ENCODE data around the gene SLC27A5.
"Not testable (repeated sequence)": the region's sequence is repeated elsewhere in the genome, so short reads cannot be mapped to it uniquely, and the experiment has no call there.

Gene SLC27A5

DNA sequence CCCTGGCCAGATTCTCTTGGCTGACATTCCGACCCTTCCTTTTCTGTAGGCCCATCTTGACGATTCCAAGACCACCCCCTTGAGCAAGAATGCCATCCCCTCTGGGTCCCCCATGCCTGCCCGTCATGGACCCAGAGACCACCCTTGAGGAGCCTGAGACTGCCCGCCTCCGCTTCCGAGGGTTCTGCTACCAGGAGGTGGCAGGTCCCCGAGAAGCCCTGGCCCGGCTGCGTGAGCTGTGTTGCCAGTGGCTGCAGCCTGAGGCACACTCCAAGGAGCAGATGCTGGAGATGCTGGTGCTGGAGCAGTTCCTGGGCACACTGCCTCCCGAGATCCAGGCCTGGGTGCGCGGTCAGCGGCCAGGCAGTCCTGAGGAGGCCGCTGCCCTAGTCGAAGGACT lies 34.7 kb downstream of the SLC27A5 start:
- Histone ChIP-seq H3K9ac (ENCODE audit: low read depth in 1 of 2, low read length in 2 of 2) (peak overlapping the region; percentile 6 to 76), H3K27me3 (ENCODE audit: control insufficient read depth in 1 of 2, insufficient read depth in 2 of 2, low read length in 2 of 2) (no peaks in the 10 kb centered on the region), H3K36me3 (ENCODE audit: control insufficient read depth in 1 of 2, insufficient read depth in 2 of 2, low read length in 2 of 2) (peaks cover 3 to 22% of the 10 kb centered on the region in 2 donors), H3K4me1 (ENCODE audit: control insufficient read depth in 1 of 2, insufficient read depth in 2 of 2, low read length in 2 of 2) (peaks cover 14% of the 10 kb centered on the region in 2 donors), H3K9me3 (ENCODE audit: control insufficient read depth in 1 of 2, low read length in 2 of 2) (no peaks in the 10 kb centered on the region), H3K4me3 (ENCODE audit: low read depth in 1 of 2, low read length in 2 of 2) (peak overlapping the region; percentile 87 to 89), H3K27ac (ENCODE audit: low read depth, low read length) (no peak overlapping the region)

DNA sequence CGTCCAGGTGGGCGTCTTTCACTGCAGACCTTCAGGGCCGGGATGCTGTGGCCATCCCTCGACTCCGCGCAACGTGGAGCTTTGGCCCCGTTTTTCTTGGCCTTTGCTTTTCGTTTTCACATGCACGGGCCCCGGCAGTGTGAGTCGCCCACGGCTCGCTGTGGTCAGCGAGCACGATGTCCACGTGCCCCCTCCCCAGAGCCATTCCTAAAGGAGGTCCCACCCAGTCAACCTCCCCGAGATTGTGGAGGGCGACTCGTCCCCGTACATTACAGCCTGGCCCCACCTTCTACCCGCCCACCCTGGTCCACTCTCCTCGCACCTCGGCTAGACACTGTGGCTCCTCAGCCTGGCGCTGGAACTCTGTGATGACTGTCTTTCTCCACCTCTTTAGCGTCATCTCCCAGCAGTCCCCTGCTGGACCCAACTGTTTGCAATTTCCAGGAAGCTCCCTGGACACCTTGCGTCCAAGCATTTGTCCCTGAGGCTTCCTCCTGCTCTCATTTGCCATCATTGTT lies 35.2 kb downstream of the SLC27A5 start:
- Histone ChIP-seq H3K9ac (ENCODE audit: low read depth in 1 of 2, low read length in 2 of 2) (peak overlapping the region; percentile 76 to 80), H3K4me3 (ENCODE audit: low read depth in 1 of 2, low read length in 2 of 2) (peak overlapping the region; percentile 87 to 89), H3K27ac (ENCODE audit: low read depth, low read length) (peak overlapping the region; percentile 91), H3K27me3 (ENCODE audit: control insufficient read depth in 1 of 2, insufficient read depth in 2 of 2, low read length in 2 of 2) (no peaks in the 10 kb centered on the region), H3K9me3 (ENCODE audit: control insufficient read depth in 1 of 2, low read length in 2 of 2) (no peaks in the 10 kb centered on the region), H3K4me1 (ENCODE audit: control insufficient read depth in 1 of 2, insufficient read depth in 2 of 2, low read length in 2 of 2) (peaks cover 14% of the 10 kb centered on the region in 2 donors), H3K36me3 (ENCODE audit: control insufficient read depth in 1 of 2, insufficient read depth in 2 of 2, low read length in 2 of 2) (peaks cover 5 to 28% of the 10 kb centered on the region in 2 donors)

DNA sequence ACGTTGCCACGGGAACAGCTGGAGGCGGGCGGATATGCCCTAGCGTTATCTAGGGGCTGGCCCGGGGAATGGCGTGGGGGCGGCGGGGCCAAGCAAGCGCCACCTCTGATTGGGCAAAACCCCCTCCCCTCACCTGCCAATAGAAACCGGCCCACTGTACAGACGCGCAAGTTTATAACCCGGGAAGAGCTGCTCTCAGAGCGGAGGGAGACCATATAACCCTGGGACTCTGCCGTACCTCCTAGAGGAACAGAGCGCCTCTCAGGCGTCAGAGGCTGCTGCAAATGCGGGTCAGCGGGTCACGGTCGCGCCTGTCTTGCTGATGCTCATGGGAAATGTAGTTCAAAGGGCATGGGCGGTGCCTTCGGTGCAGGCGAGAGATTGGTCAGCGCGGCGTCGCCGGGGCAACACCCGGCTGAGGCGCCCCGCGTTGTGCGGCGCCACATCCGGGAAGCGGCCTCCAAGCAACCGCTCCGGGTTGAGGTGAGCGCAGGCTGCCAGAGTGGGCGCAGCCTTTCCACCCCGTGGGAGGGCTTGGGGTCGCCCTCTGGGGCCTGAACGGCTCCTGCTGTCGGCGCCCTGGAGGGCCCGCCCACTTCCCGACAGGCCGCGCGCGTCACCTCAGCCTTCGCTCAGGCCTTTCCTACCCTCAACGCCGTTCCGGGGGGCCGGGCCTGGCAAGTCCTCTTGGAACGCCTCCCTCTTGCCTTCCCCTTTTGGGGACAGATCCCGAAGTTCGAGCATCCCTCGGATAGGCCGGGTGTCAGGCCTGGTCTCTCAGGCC lies 35.9 kb downstream of the SLC27A5 start, which contains the start of gene ZNF446:
Gene ZNF446 (plus strand): TSS at position 639 of the 784 bp plus-strand sequence. CDS start 867 bp downstream, outside the sequence.
- H3K4me3 ChIP-seq (ENCODE audit: low read depth in 1 of 2, low read length in 2 of 2) = peak within 1 kb of the TSS; percentile 87 to 89
- peaks cover 14% of the 10 kb centered on the region in 2 donors for H3K4me1 ChIP-seq (ENCODE audit: control insufficient read depth in 1 of 2, insufficient read depth in 2 of 2, low read length in 2 of 2)
- peaks cover 5 to 27% of the 10 kb centered on the region in 2 donors for H3K36me3 ChIP-seq (ENCODE audit: control insufficient read depth in 1 of 2, insufficient read depth in 2 of 2, low read length in 2 of 2)
- H3K27ac ChIP-seq (ENCODE audit: low read depth, low read length) = peak within 1 kb of the TSS; percentile 91
- H3K9me3 ChIP-seq (ENCODE audit: control insufficient read depth in 1 of 2, low read length in 2 of 2) = no peaks in the 10 kb centered on the region
- H3K27me3 ChIP-seq (ENCODE audit: control insufficient read depth in 1 of 2, insufficient read depth in 2 of 2, low read length in 2 of 2) = no peaks in the 10 kb centered on the region
- peak within 1 kb of the TSS; percentile 76 to 80 for H3K9ac ChIP-seq (ENCODE audit: low read depth in 1 of 2, low read length in 2 of 2)

DNA sequence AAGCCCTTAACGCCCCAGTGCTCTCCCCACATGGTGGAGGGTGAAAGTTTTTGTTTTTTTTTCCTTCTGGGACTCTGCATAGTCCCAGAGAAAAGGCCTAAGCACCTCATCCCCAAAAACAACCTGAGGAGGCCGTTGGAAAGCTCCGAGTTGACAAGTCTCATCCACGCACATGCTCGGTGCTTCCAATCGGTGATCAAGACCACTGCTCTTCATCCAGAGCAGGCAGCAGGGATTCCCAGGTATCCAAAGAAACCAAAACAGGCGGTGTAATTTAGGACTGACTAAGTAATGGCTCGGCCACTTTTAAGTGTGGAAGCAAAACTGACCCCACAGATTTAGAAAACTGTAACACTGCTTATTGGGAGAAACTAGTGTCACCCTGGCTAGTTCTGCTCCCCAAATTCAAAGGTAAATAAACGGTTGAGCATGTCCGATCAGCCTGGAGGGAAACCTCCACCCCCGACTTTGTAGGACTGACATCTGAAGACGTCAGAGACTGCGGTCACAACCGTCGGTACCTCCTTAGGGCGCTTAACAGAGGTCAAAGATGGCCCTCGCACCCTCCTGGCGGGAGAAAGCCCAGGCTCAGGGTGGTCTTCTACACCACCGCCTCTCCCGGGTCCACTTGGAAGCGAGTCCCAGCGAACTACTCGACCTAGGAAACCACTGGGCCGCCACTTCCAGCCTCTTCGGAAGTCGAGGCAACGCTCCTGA lies 36.6 kb downstream of the SLC27A5 start:
- Histone ChIP-seq H3K4me3 (ENCODE audit: low read depth in 1 of 2, low read length in 2 of 2) (peak overlapping the region; percentile 87 to 89), H3K27me3 (ENCODE audit: control insufficient read depth in 1 of 2, insufficient read depth in 2 of 2, low read length in 2 of 2) (no peaks in the 10 kb centered on the region), H3K36me3 (ENCODE audit: control insufficient read depth in 1 of 2, insufficient read depth in 2 of 2, low read length in 2 of 2) (peaks cover 5 to 23% of the 10 kb centered on the region in 2 donors), H3K9me3 (ENCODE audit: control insufficient read depth in 1 of 2, low read length in 2 of 2) (no peaks in the 10 kb centered on the region), H3K4me1 (ENCODE audit: control insufficient read depth in 1 of 2, insufficient read depth in 2 of 2, low read length in 2 of 2) (peaks cover 14% of the 10 kb centered on the region in 2 donors), H3K9ac (ENCODE audit: low read depth in 1 of 2, low read length in 2 of 2) (peak overlapping the region; percentile 76 to 80), H3K27ac (ENCODE audit: low read depth, low read length) (peak overlapping the region; percentile 91)

DNA sequence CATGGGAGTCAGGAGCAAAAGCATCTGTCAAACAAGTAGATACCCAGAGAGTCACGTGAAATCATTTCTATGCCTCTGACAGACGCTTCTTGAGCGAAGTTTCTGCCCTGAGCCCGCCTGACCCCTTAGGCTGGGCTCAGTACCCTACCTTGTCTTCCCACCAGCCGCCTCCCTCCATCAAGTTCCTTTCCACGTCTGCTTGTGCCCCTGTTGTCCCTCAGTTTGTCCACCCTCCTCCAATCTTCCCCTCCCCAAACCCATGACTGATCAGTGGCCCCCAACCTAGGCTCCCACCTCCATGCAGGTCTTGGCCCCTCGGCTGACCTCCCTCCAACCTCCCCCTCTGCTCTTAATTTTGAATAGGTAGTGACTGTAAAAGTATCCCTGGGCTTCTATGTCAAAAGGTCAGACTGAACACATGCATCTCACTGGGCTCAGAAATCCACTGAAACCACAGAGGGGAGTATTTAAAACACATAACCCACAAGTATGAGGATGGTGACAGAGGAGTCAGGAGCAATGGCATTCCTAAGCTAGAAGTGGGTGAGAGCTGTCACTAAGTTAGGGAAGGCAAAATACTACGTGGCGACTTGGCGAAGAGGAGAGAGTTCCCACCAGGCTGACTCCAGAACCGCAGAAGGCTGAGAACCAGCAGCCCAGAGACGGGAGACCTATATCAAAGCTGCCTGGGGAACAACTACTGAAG lies 37.3 kb downstream of the SLC27A5 start:
- Histone ChIP-seq H3K9me3 (ENCODE audit: control insufficient read depth in 1 of 2, low read length in 2 of 2) (no peaks in the 10 kb centered on the region), H3K4me3 (ENCODE audit: low read depth in 1 of 2, low read length in 2 of 2) (no peak overlapping the region), H3K27me3 (ENCODE audit: control insufficient read depth in 1 of 2, insufficient read depth in 2 of 2, low read length in 2 of 2) (no peaks in the 10 kb centered on the region), H3K36me3 (ENCODE audit: control insufficient read depth in 1 of 2, insufficient read depth in 2 of 2, low read length in 2 of 2) (peaks cover 5 to 26% of the 10 kb centered on the region in 2 donors), H3K9ac (ENCODE audit: low read depth in 1 of 2, low read length in 2 of 2) (no peak overlapping the region), H3K4me1 (ENCODE audit: control insufficient read depth in 1 of 2, insufficient read depth in 2 of 2, low read length in 2 of 2) (peaks cover 14% of the 10 kb centered on the region in 2 donors), H3K27ac (ENCODE audit: low read depth, low read length) (no peak overlapping the region)

DNA sequence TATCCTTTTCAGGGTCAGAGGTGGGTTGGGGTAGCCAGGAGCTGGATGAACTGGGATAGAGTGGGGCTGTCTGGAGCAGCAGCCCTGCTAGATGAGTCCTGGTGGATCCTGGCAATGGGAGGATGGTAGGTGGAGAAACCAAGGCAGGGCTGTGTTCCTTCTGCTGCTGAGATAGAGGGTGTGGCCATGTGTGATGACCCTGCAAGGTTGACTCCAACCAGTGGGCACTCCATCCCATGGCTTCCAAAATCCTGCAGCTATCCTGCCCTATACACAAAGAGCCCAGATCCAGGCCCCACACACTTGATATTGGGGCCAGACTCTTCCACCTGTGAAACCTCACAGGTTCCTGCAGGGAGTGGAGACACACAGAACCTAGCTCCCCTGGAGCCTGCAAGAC lies 38.0 kb downstream of the SLC27A5 start:
- no peaks in the 10 kb centered on the region for H3K9me3 ChIP-seq (ENCODE audit: control insufficient read depth in 1 of 2, low read length in 2 of 2)
- H3K36me3 ChIP-seq (ENCODE audit: control insufficient read depth in 1 of 2, insufficient read depth in 2 of 2, low read length in 2 of 2) = peaks cover 5 to 26% of the 10 kb centered on the region in 2 donors
- no peaks in the 10 kb centered on the region for H3K27me3 ChIP-seq (ENCODE audit: control insufficient read depth in 1 of 2, insufficient read depth in 2 of 2, low read length in 2 of 2)
- no peak overlapping the region for H3K27ac ChIP-seq (ENCODE audit: low read depth, low read length)
- no peak overlapping the region for H3K4me3 ChIP-seq (ENCODE audit: low read depth in 1 of 2, low read length in 2 of 2)
- peaks cover 14 to 15% of the 10 kb centered on the region in 2 donors for H3K4me1 ChIP-seq (ENCODE audit: control insufficient read depth in 1 of 2, insufficient read depth in 2 of 2, low read length in 2 of 2)
- no peak overlapping the region for H3K9ac ChIP-seq (ENCODE audit: low read depth in 1 of 2, low read length in 2 of 2)

DNA sequence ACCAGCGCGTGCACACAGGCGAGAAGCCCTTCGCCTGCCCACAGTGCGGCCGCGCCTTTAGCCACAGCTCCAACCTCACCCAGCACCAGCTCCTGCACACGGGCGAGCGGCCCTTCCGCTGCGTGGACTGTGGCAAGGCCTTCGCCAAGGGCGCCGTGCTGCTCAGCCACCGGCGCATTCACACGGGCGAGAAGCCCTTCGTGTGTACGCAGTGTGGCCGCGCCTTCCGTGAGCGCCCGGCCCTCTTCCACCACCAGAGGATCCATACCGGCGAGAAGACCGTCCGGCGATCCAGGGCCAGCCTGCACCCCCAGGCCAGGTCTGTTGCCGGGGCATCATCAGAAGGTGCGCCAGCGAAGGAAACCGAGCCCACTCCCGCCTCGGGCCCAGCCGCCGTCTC lies 40.1 kb downstream of the SLC27A5 start:
- no peak overlapping the region for H3K4me3 ChIP-seq (ENCODE audit: low read depth in 1 of 2, low read length in 2 of 2)
- no peak overlapping the region for H3K27ac ChIP-seq (ENCODE audit: low read depth, low read length)
- H3K27me3 ChIP-seq (ENCODE audit: control insufficient read depth in 1 of 2, insufficient read depth in 2 of 2, low read length in 2 of 2) = no peaks in the 10 kb centered on the region
- H3K36me3 ChIP-seq (ENCODE audit: control insufficient read depth in 1 of 2, insufficient read depth in 2 of 2, low read length in 2 of 2) = peaks cover 5 to 26% of the 10 kb centered on the region in 2 donors
- no peaks in the 10 kb centered on the region for H3K9me3 ChIP-seq (ENCODE audit: control insufficient read depth in 1 of 2, low read length in 2 of 2)
- H3K4me1 ChIP-seq (ENCODE audit: control insufficient read depth in 1 of 2, insufficient read depth in 2 of 2, low read length in 2 of 2) = peaks cover 18 to 19% of the 10 kb centered on the region in 2 donors
- H3K9ac ChIP-seq (ENCODE audit: low read depth in 1 of 2, low read length in 2 of 2) = no peak overlapping the region

DNA sequence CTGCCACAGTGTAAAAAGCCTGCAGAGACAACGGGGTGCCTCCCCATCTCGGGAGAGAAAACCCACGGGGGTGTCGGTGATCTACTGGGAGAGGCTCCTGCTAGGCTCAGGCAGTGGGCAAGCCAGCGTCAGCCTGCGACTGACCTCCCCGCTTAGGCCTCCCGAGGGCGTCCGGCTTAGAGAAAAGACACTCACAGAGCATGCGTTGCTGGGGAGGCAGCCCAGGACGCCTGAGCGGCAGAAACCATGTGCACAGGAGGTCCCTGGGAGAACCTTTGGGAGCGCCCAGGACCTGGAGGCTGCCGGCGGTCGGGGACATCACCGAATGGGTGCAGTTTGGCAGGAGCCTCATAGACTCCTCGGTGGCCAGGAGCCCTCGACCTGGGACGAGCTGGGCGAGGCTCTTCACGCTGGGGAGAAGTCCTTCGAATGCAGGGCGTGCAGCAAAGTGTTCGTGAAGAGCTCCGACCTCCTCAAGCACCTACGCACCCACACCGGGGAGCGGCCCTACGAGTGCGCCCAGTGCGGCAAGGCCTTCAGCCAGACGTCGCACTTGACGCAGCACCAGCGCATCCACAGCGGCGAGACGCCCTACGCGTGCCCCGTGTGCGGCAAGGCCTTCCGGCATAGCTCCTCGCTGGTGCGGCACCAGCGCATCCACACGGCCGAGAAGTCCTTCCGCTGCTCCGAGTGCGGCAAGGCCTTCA lies 40.8 kb downstream of the SLC27A5 start:
- H3K36me3 ChIP-seq (ENCODE audit: control insufficient read depth in 1 of 2, insufficient read depth in 2 of 2, low read length in 2 of 2) = peaks cover 5 to 26% of the 10 kb centered on the region in 2 donors
- H3K4me3 ChIP-seq (ENCODE audit: low read depth in 1 of 2, low read length in 2 of 2); H3K9ac ChIP-seq (ENCODE audit: low read depth in 1 of 2, low read length in 2 of 2); H3K27ac ChIP-seq (ENCODE audit: low read depth, low read length); H3K9me3 ChIP-seq (ENCODE audit: control insufficient read depth in 1 of 2, low read length in 2 of 2); H3K27me3 ChIP-seq (ENCODE audit: control insufficient read depth in 1 of 2, insufficient read depth in 2 of 2, low read length in 2 of 2): not testable (repeated sequence)
- H3K4me1 ChIP-seq (ENCODE audit: control insufficient read depth in 1 of 2, insufficient read depth in 2 of 2, low read length in 2 of 2) = peaks cover 19 to 20% of the 10 kb centered on the region in 2 donors

DNA sequence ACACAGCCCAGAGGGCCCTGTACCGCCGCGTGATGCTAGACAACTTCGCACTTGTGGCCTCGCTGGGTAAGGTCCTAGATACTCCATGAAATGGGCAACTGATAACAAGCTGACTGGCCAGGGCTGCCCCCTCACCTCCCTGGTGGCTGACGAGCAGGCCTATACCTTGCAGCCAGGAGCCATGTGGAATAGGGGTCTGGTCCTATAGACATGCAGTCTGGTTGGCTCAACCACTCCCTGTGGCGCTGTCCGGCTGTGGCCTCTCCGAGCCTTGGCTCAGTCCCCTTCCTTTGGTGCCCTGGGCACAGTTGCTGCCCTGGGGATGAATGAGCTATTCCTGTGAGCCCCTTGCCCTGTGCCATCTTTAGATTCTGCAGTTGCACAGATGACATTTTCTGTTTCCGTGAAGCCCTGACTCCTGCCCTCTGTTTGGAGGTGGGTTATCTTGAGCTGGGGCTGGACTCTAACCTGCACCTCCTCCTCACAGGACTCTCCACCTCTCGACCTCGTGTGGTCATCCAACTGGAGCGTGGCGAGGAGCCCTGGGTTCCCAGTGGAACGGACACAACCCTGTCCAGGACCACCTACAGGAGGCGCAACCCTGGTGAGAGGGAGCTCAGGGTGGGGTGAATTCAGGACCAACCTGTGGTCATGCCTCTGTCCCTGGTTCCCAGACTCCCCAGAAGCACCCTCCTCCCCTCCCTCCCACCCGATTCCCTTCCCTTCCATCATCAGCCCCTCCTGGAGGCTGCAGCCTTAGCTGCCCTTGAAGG lies 42.4 kb downstream of the SLC27A5 start:
- Histone ChIP-seq H3K27me3 (ENCODE audit: control insufficient read depth in 1 of 2, insufficient read depth in 2 of 2, low read length in 2 of 2) (no peaks in the 10 kb centered on the region), H3K4me1 (ENCODE audit: control insufficient read depth in 1 of 2, insufficient read depth in 2 of 2, low read length in 2 of 2) (peaks cover 12 to 14% of the 10 kb centered on the region in 2 donors), H3K9ac (ENCODE audit: low read depth in 1 of 2, low read length in 2 of 2) (no peak overlapping the region), H3K36me3 (ENCODE audit: control insufficient read depth in 1 of 2, insufficient read depth in 2 of 2, low read length in 2 of 2) (peaks cover 5 to 26% of the 10 kb centered on the region in 2 donors), H3K27ac (ENCODE audit: low read depth, low read length) (no peak overlapping the region), H3K9me3 (ENCODE audit: control insufficient read depth in 1 of 2, low read length in 2 of 2) (no peaks in the 10 kb centered on the region), H3K4me3 (ENCODE audit: low read depth in 1 of 2, low read length in 2 of 2) (no peak overlapping the region)
